Neural cell (in vitro differentiated cells): ENCODE results near the gene EIF4B. TPM values are rescaled to one million over a fixed set of nuclear protein-coding genes. Genes with fewer than 3 reads are reported as not detected.

ENCODE experiments used
- H2AFZ ChIP-seq: fragments of 200-600, 300-800 bp; sonication (generic), shearing (Covaris generic); 2 replicates; pipeline ENCODE4 v1.6.0; 2014; ENCODE audit warnings: low read depth, mild to moderate bottlenecking, antibody characterized with exemption, low read length, moderate library complexity
- H3F3A ChIP-seq: fragments of 200-600 bp; shearing (Covaris generic); 2 replicates; pipeline ENCODE4 v1.6.1; 2016; ENCODE audit warnings: mild to moderate bottlenecking, moderate library complexity, mixed read lengths, antibody characterized with exemption, low read length; ENCODE audit not compliant: insufficient read depth, poor library complexity, severe bottlenecking
- H3K27ac ChIP-seq: fragments of 200-600, 300-800 bp; sonication (generic), shearing (Covaris generic); 2 replicates; pipeline ENCODE4 v1.5.1; 2014; ENCODE audit warnings: mild to moderate bottlenecking, low read length, moderate library complexity
- H3K27me3 ChIP-seq: fragments of 300-800, 200-600 bp; sonication (generic), shearing (Covaris generic); 2 replicates; pipeline ENCODE4 v1.6.0; 2014; ENCODE audit warnings: mild to moderate bottlenecking, low read depth, low read length, moderate library complexity; ENCODE audit not compliant: insufficient read depth
- H3K36me3 ChIP-seq: fragments of 300-800, 200-600 bp; sonication (generic), shearing (Covaris generic); 2 replicates; pipeline ENCODE4 v1.5.1; 2014; ENCODE audit warnings: mild to moderate bottlenecking, antibody characterized with exemption, low read length, moderate library complexity; ENCODE audit not compliant: insufficient read depth
- H3K4me2 ChIP-seq: fragments of 300-800, 200-600 bp; sonication (generic), shearing (Covaris generic); 2 replicates; pipeline ENCODE4 v1.6.0; 2014; ENCODE audit warnings: mild to moderate bottlenecking, low read length
- H3K4me3 ChIP-seq: fragments of 300-800, 200-600 bp; sonication (generic), shearing (Covaris generic); 2 replicates; pipeline ENCODE4 v1.5.1; 2014; ENCODE audit warnings: mild to moderate bottlenecking, low read length, moderate library complexity
- H3K79me2 ChIP-seq: fragments of 200-600 bp; shearing (Covaris generic); replicated peaks from 2 replicates; pipeline ENCODE4 v1.6.0; 2014; ENCODE audit warnings: mild to moderate bottlenecking, low read length, moderate library complexity; ENCODE audit not compliant: insufficient read depth
- H3K9ac ChIP-seq: fragments of 300-800, 200-600 bp; sonication (generic), shearing (Covaris generic); 2 replicates; pipeline ENCODE4 v1.6.1; 2016; ENCODE audit warnings: mild to moderate bottlenecking, low read length, mixed read lengths
- H3K9me2 ChIP-seq: fragments of 200-600 bp; shearing (Covaris generic); 2 replicates; pipeline ENCODE4 v1.6.1; 2016; ENCODE audit warnings: mild to moderate bottlenecking, low read length, mixed read lengths; ENCODE audit not compliant: insufficient read depth
- H3K9me3 ChIP-seq: fragments of 200-600, 300-800 bp; sonication (generic), shearing (Covaris generic); 2 replicates; pipeline ENCODE4 v1.6.1; 2016; ENCODE audit warnings: mild to moderate bottlenecking, mixed run types, low read length, moderate library complexity, mixed read lengths
- H4K20me1 ChIP-seq: fragments of 200-600 bp; shearing (Covaris generic); 2 replicates; pipeline ENCODE4 v1.6.1; 2016; ENCODE audit warnings: mild to moderate bottlenecking, mixed run types; ENCODE audit not compliant: insufficient read depth
- CTCF ChIP-seq: fragments of 450-650 bp; IDR thresholded peaks from 2 replicates; pipeline ENCODE4 v1.5.1; 2014; ENCODE audit warnings: antibody characterized with exemption, mild to moderate bottlenecking, moderate library complexity; ENCODE audit not compliant: poor library complexity, severe bottlenecking
- EP300 ChIP-seq: fragments of 450-650 bp; conservative IDR thresholded peaks from 2 replicates; pipeline ENCODE4 v1.6.1; 2014; ENCODE audit warnings: antibody characterized with exemption, mild to moderate bottlenecking, moderate library complexity; ENCODE audit not compliant: poor library complexity, severe bottlenecking
- EZH2 ChIP-seq: fragments of 200-600, 300-800 bp; shearing (Covaris generic), sonication (generic); IDR thresholded peaks from 2 replicates; pipeline ENCODE4 v1.6.1; 2014; ENCODE audit warnings: antibody characterized with exemption, low read length, borderline replicate concordance, mild to moderate bottlenecking; ENCODE audit not compliant: insufficient read depth, poor library complexity, severe bottlenecking
- MXI1 ChIP-seq: fragments of 450-650 bp; conservative IDR thresholded peaks from 2 replicates; pipeline ENCODE4 v1.6.1; 2014; ENCODE audit warnings: antibody characterized with exemption, mild to moderate bottlenecking; ENCODE audit not compliant: poor library complexity, severe bottlenecking
- POLR2AphosphoS5 ChIP-seq: IDR thresholded peaks from 2 replicates; pipeline ENCODE4 v1.6.1; 2012
- RAD21 ChIP-seq: fragments of 450-650 bp; conservative IDR thresholded peaks from 2 replicates; pipeline ENCODE4 v1.6.1; 2014; ENCODE audit warnings: antibody characterized with exemption, mild to moderate bottlenecking, moderate library complexity
- REST ChIP-seq: IDR thresholded peaks from 2 replicates; pipeline ENCODE4 v1.6.1; 2012; ENCODE audit warnings: borderline replicate concordance
- SMC3 ChIP-seq: fragments of 450-650 bp; conservative IDR thresholded peaks from 2 replicates; pipeline ENCODE4 v1.6.1; 2014; ENCODE audit warnings: antibody characterized with exemption, mild to moderate bottlenecking, moderate library complexity; ENCODE audit not compliant: poor library complexity
- TAF1 ChIP-seq: IDR thresholded peaks from 2 replicates; pipeline ENCODE4 v1.6.1; 2012; ENCODE audit warnings: low read depth
- polyA plus RNA-seq: library from polyadenylated mRNA; depleted of rRNA; stranded (reverse); fragments of >200 nt; gene quantifications from 2 replicates; pipeline ENCODE4 v1.2.3, GENCODE V29; 2014

EIF4B gene
- polyA plus RNA-seq, 1 donor from 2014 or later: 333 TPM

- Histone ChIP-seq H3K9ac (no peak overlapping the region), H4K20me1 (peaks cover 10% of the 10 kb centered on the region), H2AFZ (no peak overlapping the region), H3K36me3 (no peaks in the 10 kb centered on the region), H3K9me2 (no peaks in the 10 kb centered on the region), H3K4me2 (no peak overlapping the region), H3K27me3 (no peaks in the 10 kb centered on the region), H3K4me3 (no peak overlapping the region), H3K27ac (no peak overlapping the region), H3K9me3 (no peaks in the 10 kb centered on the region), H3F3A (no peaks in the 10 kb centered on the region), H3K79me2 (peaks cover 79% of the 10 kb centered on the region)
- TF ChIP-seq EP300 (no peak), TAF1 (no peak), POLR2AphosphoS5 (no peak), EZH2 (no peak), REST (no peak), RAD21 (no peak), SMC3 (no peak), CTCF (no peak), MXI1 (no peak)
Observed at GRCh38 chr12:53012928-53013327, 6.7 kb downstream of the EIF4B start.

- H3K9me3 ChIP-seq: no peaks in the 10 kb centered on the region
- H3K4me2 ChIP-seq: no peak overlapping the region
- peaks cover 61% of the 10 kb centered on the region for H3K79me2 ChIP-seq
- H3K36me3 ChIP-seq: no peaks in the 10 kb centered on the region
- no peak overlapping the region for H3K27ac ChIP-seq
- H3F3A ChIP-seq: no peaks in the 10 kb centered on the region
- H3K27me3 ChIP-seq: no peaks in the 10 kb centered on the region
- no peak overlapping the region for H2AFZ ChIP-seq
- no peak overlapping the region for H3K4me3 ChIP-seq
- H3K9me2 ChIP-seq: no peaks in the 10 kb centered on the region
- no peak overlapping the region for H3K9ac ChIP-seq
- TF ChIP-seq EP300: no peak
- TF ChIP-seq CTCF: no peak
- TF ChIP-seq POLR2AphosphoS5: no peak
- TF ChIP-seq MXI1: no peak
- no peak for TF ChIP-seq RAD21
- TF ChIP-seq REST: no peak
- TF ChIP-seq EZH2: no peak
- TF ChIP-seq TAF1: no peak
- TF ChIP-seq SMC3: no peak
- peaks cover 7% of the 10 kb centered on the region for H4K20me1 ChIP-seq
Observed at GRCh38 chr12:53014709-53015108, 8.5 kb downstream of the EIF4B start.
